ENCODE measurements around the gene C1QTNF1. TPM values are rescaled to one million over a fixed set of nuclear protein-coding genes. Genes with fewer than 3 reads are reported as not detected.

Gene C1QTNF1
- total RNA-seq, 2 experiments from 2014 or later, result not detected

GRCh38 chr17:79033741-79034501 lies 10.0 kb downstream of the C1QTNF1 start:
- Histone ChIP-seq H3K9me2 (ENCODE audit: insufficient read depth, low read length) (no peaks in the 10 kb centered on the region), H3K79me2 (ENCODE audit: insufficient read depth, low read depth, low read length) (no peaks in the 10 kb centered on the region), H3K4me3 (ENCODE audit: low read depth, low read length, poor library complexity, severe bottlenecking) (no peak overlapping the region), H4K20me1 (ENCODE audit: insufficient read depth, low read length) (no peaks in the 10 kb centered on the region), H3K4me1 (ENCODE audit: insufficient read depth, low read length, poor library complexity, severe bottlenecking) (no peaks in the 10 kb centered on the region), H2AFZ (ENCODE audit: low read length) (no peak overlapping the region), H3K4me2 (ENCODE audit: low read length) (no peak overlapping the region), H3K9me3 (ENCODE audit: low read length) (no peaks in the 10 kb centered on the region), H3K36me3 (ENCODE audit: insufficient read depth, low read length) (no peaks in the 10 kb centered on the region), H3K27ac (ENCODE audit: low read depth, low read length, poor library complexity, severe bottlenecking) (no peak overlapping the region)
- CTCF ChIA-PET (ENCODE audit: unreplicated experiment), result no interaction called here
- TF ChIP-seq, protein P1, sequence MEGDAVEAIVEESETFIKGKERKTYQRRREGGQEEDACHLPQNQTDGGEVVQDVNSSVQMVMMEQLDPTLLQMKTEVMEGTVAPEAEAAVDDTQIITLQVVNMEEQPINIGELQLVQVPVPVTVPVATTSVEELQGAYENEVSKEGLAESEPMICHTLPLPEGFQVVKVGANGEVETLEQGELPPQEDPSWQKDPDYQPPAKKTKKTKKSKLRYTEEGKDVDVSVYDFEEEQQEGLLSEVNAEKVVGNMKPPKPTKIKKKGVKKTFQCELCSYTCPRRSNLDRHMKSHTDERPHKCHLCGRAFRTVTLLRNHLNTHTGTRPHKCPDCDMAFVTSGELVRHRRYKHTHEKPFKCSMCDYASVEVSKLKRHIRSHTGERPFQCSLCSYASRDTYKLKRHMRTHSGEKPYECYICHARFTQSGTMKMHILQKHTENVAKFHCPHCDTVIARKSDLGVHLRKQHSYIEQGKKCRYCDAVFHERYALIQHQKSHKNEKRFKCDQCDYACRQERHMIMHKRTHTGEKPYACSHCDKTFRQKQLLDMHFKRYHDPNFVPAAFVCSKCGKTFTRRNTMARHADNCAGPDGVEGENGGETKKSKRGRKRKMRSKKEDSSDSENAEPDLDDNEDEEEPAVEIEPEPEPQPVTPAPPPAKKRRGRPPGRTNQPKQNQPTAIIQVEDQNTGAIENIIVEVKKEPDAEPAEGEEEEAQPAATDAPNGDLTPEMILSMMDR (conservative IDR thresholded peaks at IDR 0.05; ENCODE audit: low read length), result no peak
- POLR2A ChIA-PET, result no interaction called here
- DNase-seq (ENCODE audit: low spot score), result no peak
- no TSS peak for BruUV-seq (replicated peaks)
- intact Hi-C loops (cut with micrococcal nuclease; ENCODE audit: unreplicated experiment), result no loop called here

- Histone ChIP-seq H3K27ac (ENCODE audit: low read depth, low read length, poor library complexity, severe bottlenecking) (no peak overlapping the region), H4K20me1 (ENCODE audit: insufficient read depth, low read length) (no peaks in the 10 kb centered on the region), H3K9me2 (ENCODE audit: insufficient read depth, low read length) (no peaks in the 10 kb centered on the region), H3K36me3 (ENCODE audit: insufficient read depth, low read length) (no peaks in the 10 kb centered on the region), H3K4me1 (ENCODE audit: insufficient read depth, low read length, poor library complexity, severe bottlenecking) (no peaks in the 10 kb centered on the region), H3K9me3 (ENCODE audit: low read length) (no peaks in the 10 kb centered on the region), H2AFZ (ENCODE audit: low read length) (no peak overlapping the region), H3K79me2 (ENCODE audit: insufficient read depth, low read depth, low read length) (no peaks in the 10 kb centered on the region), H3K4me2 (ENCODE audit: low read length) (no peak overlapping the region), H3K4me3 (ENCODE audit: low read depth, low read length, poor library complexity, severe bottlenecking) (no peak overlapping the region)
- ChIA-PET POLR2A (no interaction called here), CTCF (ENCODE audit: unreplicated experiment) (no interaction called here)
- TF ChIP-seq, protein P1 (conservative IDR thresholded peaks at IDR 0.05; ENCODE audit: low read length), result no peak
- no peak for TF ChIP-seq EZH2phosphoT487 (IDR thresholded peaks at IDR 0.05; ENCODE audit: borderline replicate concordance, low read depth, low read length)
- no TSS peak for BruUV-seq (replicated peaks)
- intact Hi-C loops (cut with micrococcal nuclease; ENCODE audit: unreplicated experiment), result no loop called here
- DNase-seq (ENCODE audit: low spot score), result no peak
These were observed 11.0 kb downstream of the C1QTNF1 start for GRCh38 chr17:79034931-79035485.

DNA sequence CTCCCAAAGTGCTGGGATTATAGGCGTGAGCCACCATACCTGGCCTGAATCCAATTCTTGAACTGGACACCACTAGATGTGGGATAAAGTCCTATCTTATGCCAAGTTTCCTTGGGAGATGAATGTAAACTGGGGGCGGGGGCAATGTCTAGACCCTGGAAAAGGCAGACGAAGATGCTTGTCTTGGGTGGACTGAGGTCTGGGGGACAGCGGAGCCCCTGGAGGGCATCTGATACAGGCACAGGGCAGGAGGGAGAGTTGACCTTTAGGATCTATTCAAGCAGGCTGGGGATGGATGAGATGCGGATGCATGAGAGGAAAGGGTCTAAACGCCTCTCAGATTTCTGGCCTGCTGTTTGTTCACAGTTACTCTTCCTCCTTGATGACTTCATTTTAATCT lies 11.7 kb downstream of the C1QTNF1 start:
- no peak overlapping the region for H2AFZ ChIP-seq (ENCODE audit: low read length)
- H3K79me2 ChIP-seq (ENCODE audit: insufficient read depth, low read depth, low read length), result no peaks in the 10 kb centered on the region
- H3K4me1 ChIP-seq (ENCODE audit: insufficient read depth, low read length, poor library complexity, severe bottlenecking), result no peaks in the 10 kb centered on the region
- no peak for TF ChIP-seq EZH2phosphoT487 (IDR thresholded peaks at IDR 0.05; ENCODE audit: borderline replicate concordance, low read depth, low read length)
- TF ChIP-seq, protein P1 (conservative IDR thresholded peaks at IDR 0.05; ENCODE audit: low read length), result no peak
- no peak overlapping the region for H3K4me3 ChIP-seq (ENCODE audit: low read depth, low read length, poor library complexity, severe bottlenecking)
- H3K9me2 ChIP-seq (ENCODE audit: insufficient read depth, low read length), result no peaks in the 10 kb centered on the region
- H3K36me3 ChIP-seq (ENCODE audit: insufficient read depth, low read length), result no peaks in the 10 kb centered on the region
- POLR2A ChIA-PET, result no interaction called here
- H3K27ac ChIP-seq (ENCODE audit: low read depth, low read length, poor library complexity, severe bottlenecking), result no peak overlapping the region
- intact Hi-C loops (cut with micrococcal nuclease; ENCODE audit: unreplicated experiment), result no loop called here
- BruUV-seq (replicated peaks), result no TSS peak
- no peak for DNase-seq (ENCODE audit: low spot score)
- H3K9me3 ChIP-seq (ENCODE audit: low read length), result no peaks in the 10 kb centered on the region
- no peak overlapping the region for H3K4me2 ChIP-seq (ENCODE audit: low read length)
- CTCF ChIA-PET (ENCODE audit: unreplicated experiment), result no interaction called here
- H4K20me1 ChIP-seq (ENCODE audit: insufficient read depth, low read length), result no peaks in the 10 kb centered on the region
